ENCODE measurements around the gene TRIM29. TPM values are rescaled to one million over a fixed set of nuclear protein-coding genes. Genes with fewer than 3 reads are reported as not detected.

The TRIM29 gene
- total RNA-seq, 4 donors from 2014 or later = 1.3 to 5.7 (median 3.0) TPM

GRCh38 chr11:120066738-120067437, 71.0 kb downstream of the TRIM29 start:
- ATAC-seq (ENCODE audit: low FRiP score) (no peak), DNase-seq (ENCODE audit: low spot score) (no peak)

GRCh38 chr11:120065876-120066275, 72.0 kb downstream of the TRIM29 start:
- ATAC-seq (ENCODE audit: low FRiP score) (no peak), DNase-seq (ENCODE audit: low spot score) (no peak)
- TF ChIP-seq CTCF (IDR thresholded peaks at IDR 0.05) = no peak

More at GRCh38 chr11:120066738-120067437, 71.0 kb downstream of the TRIM29 start:
- TF ChIP-seq CTCF (IDR thresholded peaks at IDR 0.05) = no peak

GRCh38 chr11:120065176-120065575, 72.7 kb downstream of the TRIM29 start:
- TF ChIP-seq CTCF (IDR thresholded peaks at IDR 0.05) = no peak
- ATAC-seq (ENCODE audit: low FRiP score) = no peak
- DNase-seq (ENCODE audit: low spot score) = no peak

- DNase-seq (ENCODE audit: low spot score) (no peak), ATAC-seq (ENCODE audit: low FRiP score) (no peak)
- no peak for TF ChIP-seq CTCF (IDR thresholded peaks at IDR 0.05)
Measured at GRCh38 chr11:120064341-120064740, 73.6 kb downstream of the TRIM29 start.

- DNase-seq (ENCODE audit: low spot score) (no peak), ATAC-seq (ENCODE audit: low FRiP score) (no peak)
- TF ChIP-seq CTCF (IDR thresholded peaks at IDR 0.05) = no peak
Measured at GRCh38 chr11:120063686-120064340, 74.1 kb downstream of the TRIM29 start.

GRCh38 chr11:120062561-120062930, 75.4 kb downstream of the TRIM29 start:
- DNase-seq (ENCODE audit: low spot score) = no peak
- TF ChIP-seq CTCF (IDR thresholded peaks at IDR 0.05) = no peak
- no peak for ATAC-seq (ENCODE audit: low FRiP score)

Data from omental fat pad (tissue), 4 donors.